C4-2B (cell line): Measurements from ENCODE around the gene SORCS2.

ENCODE experiments used
- H3K27ac ChIP-seq: fragments of 450-650 bp; 2 replicates; pipeline ENCODE4 v1.5.1; 2017
- CTCF ChIP-seq: fragments of 450-650 bp; conservative IDR thresholded peaks from 2 replicates; pipeline ENCODE4 v1.5.1; 2017; ENCODE audit warnings: mild to moderate bottlenecking
- ZFX ChIP-seq: fragments of 450-650 bp; IDR thresholded peaks from 2 replicates; pipeline ENCODE4 v1.6.1; 2017

Gene SORCS2

GRCh38 chr4:7609316-7609715 lies 417.0 kb downstream of the SORCS2 start:
- TF ChIP-seq ZFX (no peak), CTCF (no peak)
- no peak overlapping the region for H3K27ac ChIP-seq

- TF ChIP-seq ZFX (no peak), CTCF (no peak)
- H3K27ac ChIP-seq = no peak overlapping the region
These were observed 417.8 kb downstream of the SORCS2 start for GRCh38 chr4:7610022-7610670.

- H3K27ac ChIP-seq = no peak overlapping the region
- TF ChIP-seq ZFX = no peak
- TF ChIP-seq CTCF = no peak
These were observed 418.5 kb downstream of the SORCS2 start for GRCh38 chr4:7610841-7611240.

- TF ChIP-seq ZFX (no peak), CTCF (no peak)
These were observed 420.1 kb downstream of the SORCS2 start for GRCh38 chr4:7612311-7612897.

GRCh38 chr4:7614350-7614949 lies 422.1 kb downstream of the SORCS2 start:
- H3K27ac ChIP-seq = no peak overlapping the region
- TF ChIP-seq CTCF (no peak), ZFX (no peak)

More at GRCh38 chr4:7612311-7612897, 420.1 kb downstream of the SORCS2 start:
- H3K27ac ChIP-seq = no peak overlapping the region

- H3K27ac ChIP-seq = no peak overlapping the region
- TF ChIP-seq CTCF = no peak
- no peak for TF ChIP-seq ZFX
These were observed 423.9 kb downstream of the SORCS2 start for GRCh38 chr4:7616193-7616592.

GRCh38 chr4:7618361-7618760 lies 426.0 kb downstream of the SORCS2 start:
- no peak overlapping the region for H3K27ac ChIP-seq
- TF ChIP-seq ZFX = no peak
- TF ChIP-seq CTCF = no peak
